HG03558 (cell line): Measurements from ENCODE around the gene COLEC11.

Experiments
- ATAC-seq: cut with Tn5 transposase; IDR thresholded peaks from one replicate; pipeline ENCODE4 v1.9.1; 2021; ENCODE audit warnings: moderate number of reproducible peaks; ENCODE audit not compliant: unreplicated experiment; ENCODE audit errors: extremely low read depth

COLEC11 gene

DNA sequence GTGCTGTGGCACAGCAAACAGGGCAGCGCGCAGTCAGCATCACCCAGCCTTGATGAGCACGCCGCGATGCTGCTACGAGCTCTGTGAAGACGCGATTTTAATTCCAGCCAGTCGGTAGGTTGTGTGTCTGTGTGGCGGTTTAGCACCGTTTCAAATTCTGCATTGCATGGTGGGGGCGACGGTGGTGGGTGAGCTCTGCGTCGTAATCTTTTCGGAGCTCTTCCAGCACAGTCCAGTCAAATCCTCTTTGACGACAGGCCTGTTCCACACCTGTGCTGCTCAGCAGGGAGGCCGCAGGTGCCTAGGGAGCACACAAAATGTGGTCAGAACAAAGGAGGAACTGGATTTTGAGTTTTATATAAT lies 71.7 kb downstream of the COLEC11 start:
- ATAC-seq, result no peak

DNA sequence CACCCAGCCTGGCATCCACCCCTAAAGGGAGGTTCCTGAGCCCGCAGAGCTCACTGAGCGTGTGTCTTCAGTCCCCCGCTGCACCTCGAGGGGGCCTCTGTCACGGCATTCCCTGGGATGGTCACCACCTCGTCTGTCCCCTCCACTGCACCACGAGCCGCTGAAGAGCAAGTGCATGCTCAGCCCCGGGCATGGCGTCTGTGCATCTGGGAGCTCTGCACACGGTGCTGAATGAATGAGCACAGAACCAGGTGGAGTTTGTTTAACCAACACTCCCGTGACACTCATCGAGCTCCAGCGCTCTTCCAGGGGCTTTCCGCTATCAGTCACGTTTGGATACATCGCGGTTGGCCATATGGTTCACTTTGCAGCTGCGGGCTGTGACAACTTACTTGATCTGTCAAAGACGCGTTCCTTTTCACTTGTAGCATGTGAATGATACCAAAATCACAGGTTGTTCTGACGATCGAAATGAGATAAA lies 72.3 kb downstream of the COLEC11 start:
- no peak for ATAC-seq

DNA sequence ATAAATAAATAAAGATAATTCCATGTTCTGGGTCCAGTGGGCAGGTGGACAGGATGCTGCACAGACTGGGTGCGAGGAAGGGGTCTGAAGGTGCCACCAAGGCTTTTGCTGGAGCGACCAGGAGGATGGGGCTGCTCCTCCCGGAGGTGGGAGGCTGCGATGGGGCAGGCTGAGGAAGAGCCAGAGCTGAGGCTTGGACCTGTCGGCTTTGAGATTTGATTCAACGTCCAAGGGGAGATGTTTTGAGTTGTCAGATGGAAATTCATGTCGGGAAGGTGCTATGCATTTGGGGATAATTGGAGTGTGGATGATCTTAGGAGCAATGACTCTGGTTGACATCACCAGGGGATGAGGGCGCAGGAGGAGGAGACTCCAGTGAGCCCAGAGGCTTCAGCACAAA lies 74.7 kb downstream of the COLEC11 start:
- ATAC-seq, result no peak

GRCh38 chr2:3670376-3670775 lies 75.5 kb downstream of the COLEC11 start:
- no peak for ATAC-seq

DNA sequence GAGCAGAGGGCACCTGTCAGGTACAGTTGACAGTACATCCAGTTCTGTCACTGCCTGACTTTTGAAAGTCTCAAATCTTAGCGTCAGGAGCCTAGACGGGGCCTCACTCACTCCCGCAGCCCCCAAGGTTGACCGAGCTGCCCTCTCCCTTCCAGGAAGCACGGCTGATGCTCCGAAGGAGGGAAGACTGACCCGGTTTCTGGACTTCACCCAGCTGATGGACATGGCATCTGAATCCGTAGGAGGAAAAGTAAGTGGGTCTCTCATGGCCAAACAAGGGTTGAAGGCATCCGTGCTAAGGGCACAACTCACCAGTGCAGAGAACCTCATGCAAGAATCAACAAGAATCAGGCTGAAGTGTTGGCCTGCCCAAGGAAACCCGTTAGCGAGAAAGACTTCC lies 76.0 kb downstream of the COLEC11 start:
- no peak for ATAC-seq

DNA sequence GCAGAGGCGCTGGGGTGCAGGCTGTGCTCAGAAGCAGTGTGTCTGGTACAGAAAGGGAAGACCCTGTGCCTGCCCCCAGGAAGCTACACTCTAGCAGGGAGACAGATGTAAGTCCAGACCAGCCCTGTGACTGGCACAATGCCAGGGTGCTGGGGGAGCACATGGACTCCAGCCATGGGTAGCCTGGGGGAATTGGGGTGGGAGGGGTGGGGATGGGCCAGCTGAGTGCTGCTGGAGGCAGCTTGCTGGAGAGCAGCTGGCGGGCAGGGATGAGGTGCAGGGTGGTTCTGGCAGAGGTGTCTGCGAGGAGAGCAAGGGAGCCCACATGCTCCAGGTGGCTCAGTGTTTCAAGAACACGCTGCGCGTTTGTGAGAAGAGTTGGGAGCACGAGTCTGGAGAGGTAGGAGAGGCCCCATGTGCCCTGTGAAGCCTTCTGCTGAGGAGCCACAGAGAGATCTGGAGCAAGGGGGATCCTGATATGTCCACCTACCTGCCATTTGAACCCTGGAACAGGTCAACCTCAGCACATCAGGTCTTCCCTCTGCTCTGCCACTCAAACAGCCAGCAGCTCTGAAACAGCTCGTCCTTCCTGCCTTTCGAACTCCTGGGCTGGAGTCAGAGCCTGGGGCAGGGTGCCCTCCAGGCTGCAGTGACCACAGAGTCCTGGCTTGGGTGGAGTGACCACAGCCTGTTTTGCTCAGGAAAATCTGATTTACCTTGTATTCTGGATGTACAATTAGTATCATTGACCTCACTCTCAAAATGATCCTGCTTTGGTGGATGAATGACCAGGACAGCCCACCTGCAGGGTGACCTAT lies 78.2 kb downstream of the COLEC11 start:
- ATAC-seq, result no peak

DNA sequence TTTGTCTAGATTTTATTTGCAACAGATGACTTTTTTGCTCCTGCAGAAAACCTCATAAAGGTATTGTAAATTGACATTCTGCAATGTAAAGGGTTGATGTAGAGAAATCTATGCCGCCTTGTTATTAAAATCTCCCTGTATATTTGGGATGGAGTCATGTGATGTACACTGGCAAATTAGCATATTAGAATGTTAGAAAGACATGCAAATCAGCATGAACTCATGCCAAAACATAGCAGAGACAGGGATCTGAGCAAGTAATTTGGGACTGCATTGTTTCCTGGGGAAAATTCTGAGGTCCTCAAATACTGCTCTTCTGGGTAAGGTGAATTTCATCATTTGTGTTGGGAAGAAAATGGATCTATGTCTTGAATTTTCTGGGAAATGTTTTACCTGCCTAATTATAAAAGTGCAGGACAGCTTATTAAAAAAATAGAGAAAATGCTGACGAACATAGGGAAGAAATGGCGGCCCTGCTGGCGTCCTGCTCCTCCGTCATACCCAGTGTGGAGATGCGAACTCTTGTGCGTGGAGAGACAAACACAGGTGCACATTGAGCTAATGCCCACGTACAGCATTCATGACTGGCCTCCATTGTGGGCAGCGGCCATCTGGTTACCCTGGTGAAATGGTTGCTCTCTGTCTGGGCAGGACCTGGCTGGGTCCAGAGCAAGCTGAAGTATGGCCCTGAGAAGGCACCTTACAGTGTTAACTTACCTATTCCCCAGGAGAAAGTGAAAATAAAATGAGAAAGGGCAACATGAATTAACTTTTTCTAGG lies 79.3 kb downstream of the COLEC11 start:
- ATAC-seq, result no peak

GRCh38 chr2:3675687-3676086 lies 80.8 kb downstream of the COLEC11 start:
- ATAC-seq, result no peak

DNA sequence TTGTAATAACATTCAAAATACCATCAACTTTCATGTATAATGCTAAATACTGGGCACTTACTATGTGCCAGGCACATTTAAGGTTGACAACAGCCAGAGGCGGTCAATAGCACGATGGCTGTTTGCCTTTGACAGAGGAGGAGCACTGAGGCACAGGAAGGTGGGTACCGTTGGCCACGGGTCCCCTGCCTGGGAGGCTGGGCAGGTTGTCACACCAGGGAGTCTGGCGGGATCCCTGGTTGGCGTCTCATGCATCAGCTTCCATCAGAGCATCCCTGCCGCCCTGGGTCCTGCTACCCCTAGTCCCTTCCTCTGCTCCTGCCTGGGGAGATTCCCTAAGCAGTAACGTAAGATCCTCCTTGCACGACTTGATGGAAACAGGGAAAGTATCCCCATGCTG lies 82.5 kb downstream of the COLEC11 start:
- no peak for ATAC-seq

DNA sequence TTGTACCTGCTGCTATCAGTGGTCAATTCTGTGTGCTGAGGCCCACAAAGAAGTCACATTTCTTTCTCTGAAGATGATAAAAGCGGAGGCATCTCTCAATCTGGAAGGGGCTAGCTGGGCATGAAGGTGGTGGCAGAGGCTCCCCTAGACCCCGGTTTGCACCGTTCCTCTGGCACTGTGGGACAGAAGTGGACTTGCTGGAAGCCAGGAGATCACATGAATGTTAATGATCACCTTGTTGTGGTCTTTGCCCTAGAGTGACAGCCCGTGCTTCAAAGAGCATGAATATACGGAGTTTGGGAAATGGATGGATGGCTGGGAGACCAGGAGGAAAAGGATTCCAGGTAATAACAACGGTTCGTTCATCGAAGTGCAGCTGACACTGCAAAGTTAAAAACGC lies 83.3 kb downstream of the COLEC11 start:
- ATAC-seq, result no peak

GRCh38 chr2:3679180-3679579 lies 84.3 kb downstream of the COLEC11 start:
- no peak for ATAC-seq

DNA sequence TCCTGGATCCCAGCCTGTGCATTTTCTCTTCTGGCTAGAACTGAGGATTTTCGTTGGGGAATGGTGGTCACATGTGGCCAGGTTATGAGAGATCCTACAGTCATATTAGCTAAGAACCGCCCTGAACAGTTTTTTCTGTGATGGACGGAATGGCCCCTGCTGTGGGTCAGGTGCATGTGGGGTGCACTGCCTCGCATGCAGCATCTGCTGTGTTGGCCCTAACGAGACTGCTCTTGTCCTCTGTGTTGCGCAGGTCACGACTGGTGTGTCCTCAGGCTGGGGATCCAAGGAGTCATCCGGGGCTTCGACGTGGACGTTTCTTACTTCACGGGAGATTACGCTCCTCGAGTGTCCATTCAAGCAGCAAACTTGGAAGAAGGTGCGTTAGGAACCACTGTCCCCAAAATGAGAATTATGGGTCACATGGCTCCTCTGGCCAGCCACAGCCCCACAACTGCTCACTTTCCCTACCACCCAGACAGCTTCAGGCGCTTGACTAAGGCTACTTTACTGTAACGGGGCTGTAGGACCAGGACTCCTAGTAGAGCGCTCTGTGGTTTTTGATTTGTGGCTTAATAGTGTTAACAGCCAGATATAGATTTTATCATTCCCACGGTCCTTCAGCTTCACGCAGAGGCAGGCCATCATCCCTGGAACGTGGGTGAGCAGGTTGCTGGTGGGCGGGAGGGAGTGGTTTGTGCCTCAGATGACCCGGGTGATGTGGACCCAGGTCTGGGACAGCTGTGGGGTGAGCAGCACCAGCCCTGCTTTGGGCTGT lies 84.9 kb downstream of the COLEC11 start:
- ATAC-seq, result no peak

GRCh38 chr2:3680548-3681345 lies 85.8 kb downstream of the COLEC11 start:
- no peak for ATAC-seq

DNA sequence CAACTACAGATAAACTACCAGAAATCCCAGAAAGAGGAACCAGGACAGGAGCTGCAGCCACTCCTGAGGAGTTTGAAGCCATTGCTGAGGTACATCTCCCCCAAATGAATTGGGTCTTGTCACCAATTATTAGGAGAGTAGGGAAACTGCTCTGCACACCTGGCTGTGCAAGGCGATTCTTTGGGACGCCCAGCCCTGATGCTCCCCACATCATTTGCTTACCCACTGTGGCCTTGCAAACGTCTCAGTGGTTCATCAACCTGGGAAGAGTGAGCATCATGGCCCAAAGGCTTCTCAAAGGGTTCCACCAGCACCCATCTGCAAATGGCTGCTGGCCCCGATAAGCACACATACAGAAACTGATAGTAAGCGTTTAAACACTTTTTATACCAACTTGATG lies 86.7 kb downstream of the COLEC11 start:
- ATAC-seq, result no peak

DNA sequence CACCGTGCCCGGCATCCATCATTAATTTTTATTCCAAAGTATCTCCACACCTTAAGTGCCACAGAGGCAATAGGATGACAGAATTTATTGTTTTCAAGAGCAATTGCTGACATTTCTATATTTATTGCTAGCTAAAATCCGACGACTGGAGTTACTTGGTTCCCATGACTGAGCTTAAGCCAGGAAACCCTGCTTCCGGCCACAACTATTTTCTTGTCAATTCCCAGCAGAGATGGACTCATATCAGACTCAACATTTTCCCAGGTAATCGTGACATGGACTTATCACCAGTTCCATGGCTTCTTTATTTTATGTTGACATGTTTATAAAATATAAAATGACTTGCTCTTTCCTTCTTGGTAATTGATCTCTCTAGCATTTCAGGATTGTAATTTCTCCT lies 87.9 kb downstream of the COLEC11 start:
- no peak for ATAC-seq

DNA sequence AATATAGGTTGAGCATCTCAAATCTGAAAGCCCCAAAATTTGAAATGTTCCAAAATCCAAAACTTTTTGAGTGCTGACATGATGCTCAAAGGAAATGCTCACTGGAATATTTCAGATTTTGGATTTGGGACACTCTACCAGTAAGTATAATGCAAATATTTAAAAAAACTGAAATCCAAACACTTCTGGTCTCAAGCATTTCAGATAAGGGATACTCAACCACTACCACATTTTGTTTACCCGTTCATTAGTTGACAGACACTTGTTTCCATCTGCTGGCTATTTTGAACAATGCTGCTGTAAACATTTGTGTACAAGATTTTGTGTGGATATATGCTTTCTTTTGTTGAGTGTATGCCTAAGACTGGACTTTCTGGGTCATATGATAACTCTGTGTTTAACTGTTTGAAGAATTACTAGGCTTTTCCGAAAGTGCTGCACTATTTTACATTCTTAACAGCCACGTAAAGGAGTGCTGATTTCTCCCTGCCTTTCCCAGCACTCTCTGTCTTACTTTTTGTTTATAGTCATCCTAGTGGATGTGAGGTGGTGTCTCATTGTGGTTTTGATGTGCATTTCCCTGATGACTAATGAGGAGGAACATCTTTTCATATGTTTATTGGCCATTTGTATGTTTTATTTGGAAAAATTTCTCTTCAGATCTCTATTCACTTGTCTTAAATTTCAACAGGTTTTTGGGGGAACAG lies 89.0 kb downstream of the COLEC11 start:
- no peak for ATAC-seq

GRCh38 chr2:3689998-3690748 lies 95.3 kb downstream of the COLEC11 start:
- ATAC-seq, result no peak

GRCh38 chr2:3692375-3692774 lies 97.5 kb downstream of the COLEC11 start:
- no peak for ATAC-seq
